ENCODE measurements around the gene PYGM. TPM values are rescaled to one million over a fixed set of nuclear protein-coding genes. Genes with fewer than 3 reads are reported as not detected.

The PYGM gene
- total and polyA plus RNA-seq, 2 of the 8 experiments (the other 6 are each of a cell fraction or from before 2014, with no cell fraction given) = 9.6 to 10.0 TPM

- Histone ChIP-seq H3K4me2 (ENCODE audit: insufficient read depth in 1 of 2, low read depth in 2 of 2, low read length in 2 of 2) (no peak overlapping the region), H2AK5ac (ENCODE audit: low read depth, low read length) (no peak overlapping the region), H3K27me3 (replicated peaks in 1 of 4; ENCODE audit: control insufficient read depth in 3 of 4, extremely low read depth in 1 of 4, insufficient read depth in 3 of 4, low read length in 3 of 4) (no peaks in the 10 kb centered on the region), H4K20me1 (replicated peaks in 1 of 2; ENCODE audit: control insufficient read depth in 1 of 2, insufficient read depth in 2 of 2, low read length in 2 of 2) (peaks cover 0 to 3% of the 10 kb centered on the region in 2 experiments), H3K36me3 (ENCODE audit: control insufficient read depth in 2 of 4, insufficient read depth in 4 of 4, low read length in 3 of 4) (no peaks in the 10 kb centered on the region), H3K4me3 (ENCODE audit: extremely low read depth in 1 of 4, insufficient read depth in 2 of 4, low read depth in 3 of 4, low read length in 4 of 4) (no peak overlapping the region), H3K23ac (ENCODE audit: insufficient read length) (no peak overlapping the region), H2BK12ac (ENCODE audit: low read depth, low read length) (no peak overlapping the region), H4K8ac (ENCODE audit: extremely low read depth, insufficient read depth, low read length) (no peak overlapping the region), H3K23me2 (ENCODE audit: low read depth, low read length) (no peaks in the 10 kb centered on the region), H2BK120ac (replicated peaks; ENCODE audit: low read depth, low read length) (no peak overlapping the region), H2BK15ac (ENCODE audit: low read length) (no peak overlapping the region), H2BK5ac (ENCODE audit: low read depth, low read length) (no peak overlapping the region), H3K79me1 (ENCODE audit: low read depth, low read length) (no peaks in the 10 kb centered on the region), H3K4ac (replicated peaks; ENCODE audit: insufficient read length, low read depth, low read length) (no peak overlapping the region), H3K18ac (ENCODE audit: extremely low read depth, low read length) (no peak overlapping the region), H3K79me2 (ENCODE audit: control insufficient read depth in 1 of 2, insufficient read depth in 2 of 2, low read length in 2 of 2) (no peaks in the 10 kb centered on the region), H3K27ac (ENCODE audit: low read depth, low read length) (no peak overlapping the region), H4K91ac (replicated peaks; ENCODE audit: insufficient read length, low read length) (no peak overlapping the region), H3K9ac (replicated peaks in 1 of 4; ENCODE audit: extremely low read depth in 1 of 4, low read depth in 3 of 4, low read length in 3 of 4) (no peak overlapping the region), H4K5ac (ENCODE audit: insufficient read length, low read depth, low read length) (no peak overlapping the region), H3K4me1 (replicated peaks in 1 of 4; ENCODE audit: control insufficient read depth in 3 of 4, insufficient read depth in 4 of 4, low read length in 3 of 4) (no peaks in the 10 kb centered on the region), H3K56ac (replicated peaks; ENCODE audit: insufficient read length, low read depth, low read length) (no peak overlapping the region), H3K14ac (ENCODE audit: insufficient read length) (no peak overlapping the region), H3K9me3 (ENCODE audit: insufficient read depth in 2 of 2, low read depth in 1 of 2, low read length in 1 of 2) (no peaks in the 10 kb centered on the region), H2AFZ (ENCODE audit: low read length) (no peak overlapping the region), H2BK20ac (ENCODE audit: low read length) (no peak overlapping the region)
- ChIA-PET POLR2A (ENCODE audit: partially characterized antibody) (interaction anchor here (0.8 to 2.1 kb wide), 9 partner anchors 10 to 253 kb away, joined by 3 to 6 read pairs (median 3); partner anchors contain the start of gene SF1), CTCF (ENCODE audit: partially characterized antibody) (interaction anchor here (0.6 to 5.2 kb wide), 17 partner anchors 10 to 433 kb away, joined by 3 to 31 read pairs (median 3); partner anchors contain the start of genes CDC42BPG, MAP4K2, MEN1 and SF1)
- DNase-seq (ENCODE audit: low read depth in 1 of 2, low spot score in 2 of 2) = no peak
- no peak for TF ChIP-seq SIRT6 (IDR thresholded peaks at IDR 0.05; ENCODE audit: low read length)
- no peak for TF ChIP-seq SIN3A (conservative IDR thresholded peaks at IDR 0.05 in 1 of 2, IDR thresholded peaks at IDR 0.05 in 1 of 2; ENCODE audit: low read depth in 1 of 2, low read length in 2 of 2)
- no peak for FAIRE-seq
- 82% methylated on average over 9 of the region's 9 CpGs; no CpG with 5 or more reads in 1 of the 2 experiments for WGBS, 2 experiments (ENCODE audit: extremely low coverage in 1 of 2, insufficient coverage in 1 of 2, insufficient read length in 1 of 2, insufficient replicate concordance in 2 of 2, low coverage in 1 of 2, low lambda C conversion rate in 2 of 2, missing lambda C conversion rate in 1 of 2)
Measured at GRCh38 chr11:64788321-64789215, 28.8 kb upstream of the PYGM start.
